Prostate gland (tissue), 2 donors: ENCODE data around the gene IL9.

Experiments used
- CTCF ChIP-seq, 4 experiments: fragments of 200-600 bp in 2 of 4; fragments of 450-650 bp in 2 of 4; sonication (generic) in 2 of 4; IDR thresholded peaks; 1 replicate in 3 of 4; 2 replicates in 1 of 4; pipeline ENCODE4 v1.5.1; 2016 to 2019; ENCODE audit warnings: antibody characterized with exemption in 4 of 4, mild to moderate bottlenecking in 2 of 4, moderate library complexity in 2 of 4
- POLR2A ChIP-seq: fragments of 450-650 bp; IDR thresholded peaks from one replicate; pipeline ENCODE4 v1.6.1; 2016; ENCODE audit warnings: antibody characterized with exemption, mild to moderate bottlenecking
- POLR2AphosphoS5 ChIP-seq: sonication (generic); formaldehyde crosslinking; IDR thresholded peaks from one replicate; pipeline ENCODE4 v1.6.1; 2017; ENCODE audit warnings: antibody characterized with exemption

DNA sequence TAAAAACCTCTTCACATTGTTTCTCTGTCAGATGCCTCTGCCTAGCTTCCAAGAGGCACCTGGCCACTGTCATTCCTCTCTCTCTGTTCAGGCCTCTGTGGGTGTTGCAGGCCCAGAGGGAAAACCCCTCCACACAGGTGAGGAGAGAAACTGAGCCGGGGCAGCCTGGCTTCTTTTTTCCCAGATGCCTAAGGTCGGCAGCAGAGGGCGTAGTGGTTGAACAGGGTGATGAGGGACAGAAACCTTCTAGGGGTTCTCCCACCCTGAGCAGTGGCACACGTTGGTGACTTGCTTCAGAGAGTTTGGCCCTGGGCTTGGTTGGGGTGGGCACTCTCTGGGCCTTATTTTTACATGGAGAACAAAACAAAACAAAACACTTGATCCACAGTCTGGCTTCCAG lies 12.2 kb downstream of the IL9 start:
- TF ChIP-seq CTCF (IDR thresholded peaks at IDR 0.05) (no peak), POLR2A (no peak), POLR2AphosphoS5 (no peak)
